Measurements from ENCODE around the gene PPP2R3A.
"Not testable (repeated sequence)": the region's sequence is repeated elsewhere in the genome, so short reads cannot be mapped to it uniquely, and the experiment has no call there.

The PPP2R3A gene

GRCh38 chr3:135965506-135966270 is at the start of gene PPP2R3A:
Gene PPP2R3A, plus strand, starts transcription at chr3:135965728. Its CDS starts 35,771 bp downstream, at chr3:136001499.
- peak; percentile 36 to 60 for DNase-seq (ENCODE audit: low read depth in 2 of 2)

- no peak for DNase-seq (ENCODE audit: low read depth in 2 of 2)
Measured at GRCh38 chr3:135916310-135916709, 49.2 kb upstream of the PPP2R3A start.

GRCh38 chr3:135917076-135917475 is 48.5 kb upstream of the PPP2R3A start:
- DNase-seq (ENCODE audit: low read depth in 2 of 2) = no peak

- no peak for DNase-seq (ENCODE audit: low read depth in 2 of 2)
Measured at GRCh38 chr3:135917927-135918597, 47.5 kb upstream of the PPP2R3A start.

GRCh38 chr3:135918600-135918999 is 46.9 kb upstream of the PPP2R3A start:
- DNase-seq (ENCODE audit: low read depth in 2 of 2) = no peak

- no peak for DNase-seq (ENCODE audit: low read depth in 2 of 2)
Measured at GRCh38 chr3:135920275-135920674, 45.3 kb upstream of the PPP2R3A start.

- DNase-seq (ENCODE audit: low read depth in 2 of 2) = no peak
Measured at GRCh38 chr3:135922903-135923250, 42.7 kb upstream of the PPP2R3A start.

- DNase-seq (ENCODE audit: low read depth in 2 of 2) = no peak
Measured at GRCh38 chr3:135924506-135924905, 41.0 kb upstream of the PPP2R3A start.

- no peak for DNase-seq (ENCODE audit: low read depth in 2 of 2)
Measured at GRCh38 chr3:135926664-135927063, 38.9 kb upstream of the PPP2R3A start.

- no peak for DNase-seq (ENCODE audit: low read depth in 2 of 2)
Measured at GRCh38 chr3:135927155-135927554, 38.4 kb upstream of the PPP2R3A start.

- no peak for DNase-seq (ENCODE audit: low read depth in 2 of 2)
Measured at GRCh38 chr3:135929670-135930069, 35.9 kb upstream of the PPP2R3A start.

- no peak for DNase-seq (ENCODE audit: low read depth in 2 of 2)
Measured at GRCh38 chr3:135930255-135930654, 35.3 kb upstream of the PPP2R3A start.

GRCh38 chr3:135935171-135935570 is 30.4 kb upstream of the PPP2R3A start:
- DNase-seq (ENCODE audit: low read depth in 2 of 2) = not testable (repeated sequence)

- DNase-seq (ENCODE audit: low read depth in 2 of 2) = not testable (repeated sequence)
Measured at GRCh38 chr3:135937766-135938165, 27.8 kb upstream of the PPP2R3A start.

GRCh38 chr3:135944831-135945230 is 20.7 kb upstream of the PPP2R3A start:
- DNase-seq (ENCODE audit: low read depth in 2 of 2) = no peak

GRCh38 chr3:135950941-135951340 is 14.6 kb upstream of the PPP2R3A start:
- no peak for DNase-seq (ENCODE audit: low read depth in 2 of 2)

- no peak for DNase-seq (ENCODE audit: low read depth in 2 of 2)
Measured at GRCh38 chr3:135964160-135964955, 1.2 kb upstream of the PPP2R3A start.

GRCh38 chr3:135965129-135965505 is 411 bp upstream of the PPP2R3A start:
- no peak for DNase-seq (ENCODE audit: low read depth in 2 of 2)

GRCh38 chr3:135966271-135966961 is 888 bp downstream of the PPP2R3A start:
- no peak for DNase-seq (ENCODE audit: low read depth in 2 of 2)

- no peak for DNase-seq (ENCODE audit: low read depth in 2 of 2)
Measured at GRCh38 chr3:135966962-135967274, 1.4 kb downstream of the PPP2R3A start.

GRCh38 chr3:135967867-135968266 is 2.3 kb downstream of the PPP2R3A start:
- no peak for DNase-seq (ENCODE audit: low read depth in 2 of 2)

- DNase-seq (ENCODE audit: low read depth in 2 of 2) = no peak
Measured at GRCh38 chr3:135970506-135971116, 5.1 kb downstream of the PPP2R3A start.

All from stimulated activated CD4-positive, alpha-beta T cell treated with anti-CD3 and anti-CD28 coated beads, Interleukin-12 subunit alpha, Interleukin-12 subunit beta, amount 100 ng/mL, for 24 hours (primary cell).